Fibroblast of lung (primary cell): ENCODE results near the gene KLRK1. TPM values are rescaled to one million over a fixed set of nuclear protein-coding genes. Genes with fewer than 3 reads are reported as not detected.
"Not testable (repeated sequence)": the region's sequence is repeated elsewhere in the genome, so short reads cannot be mapped to it uniquely, and the experiment has no call there.

Experiments
- DNase-seq, 2 donors: peaks; one replicate each; pipeline versions ENCODE4 v3.0.0 to v3.0.0-alpha.2; 2010; ENCODE audit warnings: low read depth in 2 of 2
- H2AFZ ChIP-seq: 2 replicates; pipeline ENCODE4 v1.5.1; 2012; ENCODE audit warnings: low read length, control low read depth, inconsistent platforms
- H3K27ac ChIP-seq: 2 replicates; pipeline ENCODE4 v1.5.1; 2011; ENCODE audit warnings: low read length, control low read depth; ENCODE audit not compliant: insufficient read depth
- H3K27me3 ChIP-seq: 2 replicates; pipeline ENCODE4 v1.5.1; 2011; ENCODE audit warnings: mild to moderate bottlenecking, low read length; ENCODE audit not compliant: control insufficient read depth, insufficient read depth
- H3K36me3 ChIP-seq: 2 replicates; pipeline ENCODE4 v1.5.1; 2011; ENCODE audit warnings: low read length; ENCODE audit not compliant: control insufficient read depth, insufficient read depth
- H3K4me1 ChIP-seq: 2 replicates; pipeline ENCODE4 v1.5.1; 2011; ENCODE audit warnings: low read length; ENCODE audit not compliant: control insufficient read depth, insufficient read depth; ENCODE audit errors: extremely low read depth
- H3K4me2 ChIP-seq: 2 replicates; pipeline ENCODE4 v1.5.1; 2011; ENCODE audit warnings: low read length, control low read depth; ENCODE audit not compliant: insufficient read depth; ENCODE audit errors: extremely low read depth
- H3K4me3 ChIP-seq, 4 experiments: fragments of 200-600 bp in 1 of 4; sonication (generic) in 1 of 4; replicated peaks in 1 of 4; 2 replicates each; pipeline ENCODE4 v1.5.1; 2011 to 2016; ENCODE audit warnings: low read length in 4 of 4, low read depth in 3 of 4, mild to moderate bottlenecking in 3 of 4, control low read depth in 2 of 4, inconsistent platforms in 1 of 4, mixed read lengths in 1 of 4; ENCODE audit not compliant: insufficient read depth in 1 of 4; ENCODE audit errors: control extremely low read depth in 1 of 4
- H3K79me2 ChIP-seq: 2 replicates; pipeline ENCODE4 v1.5.1; 2012; ENCODE audit warnings: mild to moderate bottlenecking, low read length, inconsistent platforms; ENCODE audit not compliant: control insufficient read depth, insufficient read depth
- H3K9ac ChIP-seq: 2 replicates; pipeline ENCODE4 v1.5.1; 2011; ENCODE audit warnings: mild to moderate bottlenecking, low read length, control low read depth; ENCODE audit not compliant: insufficient read depth
- H3K9me3 ChIP-seq: 2 replicates; pipeline ENCODE4 v1.5.1; 2012; ENCODE audit warnings: low read depth, low read length; ENCODE audit not compliant: control insufficient read depth, insufficient read depth
- H4K20me1 ChIP-seq: 2 replicates; pipeline ENCODE4 v1.5.1; 2011; ENCODE audit warnings: low read length; ENCODE audit not compliant: control insufficient read depth, insufficient read depth; ENCODE audit errors: extremely low read depth
- EZH2 ChIP-seq: IDR thresholded peaks from 2 replicates; pipeline ENCODE4 v1.5.1; 2012; ENCODE audit warnings: low read length, control low read depth, mild to moderate bottlenecking; ENCODE audit errors: missing control alignments
- polyA plus RNA-seq, 2 donors: library from polyadenylated mRNA; depleted of rRNA in 1 of 2; stranded (reverse) in 1 of 2; unstranded in 1 of 2; fragments of >200 nt; gene quantifications; 2 replicates each; pipeline ENCODE4 v1.2.1, GENCODE V29; 2011 to 2012; ENCODE audit warnings: missing spikeins in 1 of 2
- total RNA-seq: library from RNA; depleted of rRNA; stranded (reverse); fragments of >200 nt; gene quantifications from 2 replicates; pipeline ENCODE4 v1.2.1, GENCODE V29; 2014
- TF ChIP-seq, protein P1 (sequence below), 2 donors: IDR thresholded peaks in 1 of 2; conservative IDR thresholded peaks in 1 of 2; 1 replicate in 1 of 2; 2 replicates in 1 of 2; pipeline ENCODE4 v1.5.1; 2011 to 2012; ENCODE audit warnings: low read length in 2 of 2, control low read depth in 1 of 2, inconsistent platforms in 1 of 2, low read depth in 1 of 2, mild to moderate bottlenecking in 1 of 2

KLRK1 gene
- total and polyA plus RNA-seq, 2 donors (not counting 1 experiment from before 2014, with no cell fraction given): not detected

DNA sequence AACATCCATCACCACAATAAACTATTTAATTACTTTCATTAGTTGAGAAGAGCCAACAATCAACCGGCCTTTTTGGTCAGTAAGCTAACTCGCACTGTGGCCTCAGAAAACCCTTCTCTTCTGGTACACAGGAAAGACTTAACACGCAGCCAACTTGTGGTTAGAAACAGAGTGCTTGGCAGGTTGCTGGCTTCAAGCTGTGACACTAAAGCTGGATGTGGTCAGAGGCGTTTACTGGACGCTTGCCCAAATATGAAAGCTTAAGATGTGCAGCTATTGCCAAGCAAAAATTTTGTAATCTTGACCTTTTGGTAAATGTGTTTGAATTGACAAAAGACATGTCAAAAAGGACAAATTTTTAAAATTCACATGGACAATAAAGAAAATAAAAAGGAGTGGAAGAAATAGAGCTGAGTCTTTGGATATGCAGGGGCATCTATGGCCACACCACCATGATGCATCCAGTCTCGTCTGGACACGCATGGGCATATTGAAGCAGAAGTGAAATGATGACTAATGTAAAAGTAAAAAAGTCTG is 2.6 kb upstream of the KLRK1 start:
- no peak overlapping the region for H2AFZ ChIP-seq
- H3K9ac ChIP-seq: no peak overlapping the region
- peak; percentile 91 to 99 for DNase-seq
- H3K4me3 ChIP-seq: no peak overlapping the region
- H3K4me1 ChIP-seq: no peaks in the 10 kb centered on the region
- H3K9me3 ChIP-seq: no peaks in the 10 kb centered on the region
- TF ChIP-seq EZH2: no peak
- TF ChIP-seq, protein P1, sequence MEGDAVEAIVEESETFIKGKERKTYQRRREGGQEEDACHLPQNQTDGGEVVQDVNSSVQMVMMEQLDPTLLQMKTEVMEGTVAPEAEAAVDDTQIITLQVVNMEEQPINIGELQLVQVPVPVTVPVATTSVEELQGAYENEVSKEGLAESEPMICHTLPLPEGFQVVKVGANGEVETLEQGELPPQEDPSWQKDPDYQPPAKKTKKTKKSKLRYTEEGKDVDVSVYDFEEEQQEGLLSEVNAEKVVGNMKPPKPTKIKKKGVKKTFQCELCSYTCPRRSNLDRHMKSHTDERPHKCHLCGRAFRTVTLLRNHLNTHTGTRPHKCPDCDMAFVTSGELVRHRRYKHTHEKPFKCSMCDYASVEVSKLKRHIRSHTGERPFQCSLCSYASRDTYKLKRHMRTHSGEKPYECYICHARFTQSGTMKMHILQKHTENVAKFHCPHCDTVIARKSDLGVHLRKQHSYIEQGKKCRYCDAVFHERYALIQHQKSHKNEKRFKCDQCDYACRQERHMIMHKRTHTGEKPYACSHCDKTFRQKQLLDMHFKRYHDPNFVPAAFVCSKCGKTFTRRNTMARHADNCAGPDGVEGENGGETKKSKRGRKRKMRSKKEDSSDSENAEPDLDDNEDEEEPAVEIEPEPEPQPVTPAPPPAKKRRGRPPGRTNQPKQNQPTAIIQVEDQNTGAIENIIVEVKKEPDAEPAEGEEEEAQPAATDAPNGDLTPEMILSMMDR (conservative IDR thresholded peaks at IDR 0.05 in 1 of 2, IDR thresholded peaks at IDR 0.05 in 1 of 2; ENCODE audit: low read depth in 1 of 2, low read length in 2 of 2): no peak
- no peak overlapping the region for H3K4me2 ChIP-seq
- no peaks in the 10 kb centered on the region for H3K79me2 ChIP-seq
- H3K27me3 ChIP-seq: no peaks in the 10 kb centered on the region
- no peaks in the 10 kb centered on the region for H4K20me1 ChIP-seq
- H3K27ac ChIP-seq: no peak overlapping the region
- no peaks in the 10 kb centered on the region for H3K36me3 ChIP-seq

DNA sequence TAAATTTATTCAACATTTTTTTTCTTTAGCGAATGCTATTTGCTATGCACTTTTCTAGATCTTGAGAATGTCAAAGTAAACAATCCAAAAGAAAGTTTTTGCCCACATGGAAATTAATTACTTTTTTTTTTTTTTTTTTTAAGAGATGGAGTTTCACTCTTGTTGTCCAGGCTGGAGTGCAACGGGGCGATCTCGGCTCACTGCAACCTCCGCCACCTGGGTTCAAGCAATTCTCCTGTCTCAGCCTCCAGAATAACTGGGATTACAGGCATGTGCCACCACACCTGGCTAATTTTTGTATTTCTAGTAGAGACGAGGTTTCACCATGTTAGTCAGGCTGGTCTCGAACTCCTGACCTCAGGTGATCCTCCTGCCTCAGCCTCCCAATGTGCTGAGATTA is 1.1 kb upstream of the KLRK1 start:
- H3K27me3 ChIP-seq, DNase-seq, H3K4me1 ChIP-seq, H3K9me3 ChIP-seq, H3K36me3 ChIP-seq, H2AFZ ChIP-seq, H4K20me1 ChIP-seq, H3K4me2 ChIP-seq, H3K4me3 ChIP-seq, H3K9ac ChIP-seq, H3K79me2 ChIP-seq, H3K27ac ChIP-seq: not testable (repeated sequence)

DNA sequence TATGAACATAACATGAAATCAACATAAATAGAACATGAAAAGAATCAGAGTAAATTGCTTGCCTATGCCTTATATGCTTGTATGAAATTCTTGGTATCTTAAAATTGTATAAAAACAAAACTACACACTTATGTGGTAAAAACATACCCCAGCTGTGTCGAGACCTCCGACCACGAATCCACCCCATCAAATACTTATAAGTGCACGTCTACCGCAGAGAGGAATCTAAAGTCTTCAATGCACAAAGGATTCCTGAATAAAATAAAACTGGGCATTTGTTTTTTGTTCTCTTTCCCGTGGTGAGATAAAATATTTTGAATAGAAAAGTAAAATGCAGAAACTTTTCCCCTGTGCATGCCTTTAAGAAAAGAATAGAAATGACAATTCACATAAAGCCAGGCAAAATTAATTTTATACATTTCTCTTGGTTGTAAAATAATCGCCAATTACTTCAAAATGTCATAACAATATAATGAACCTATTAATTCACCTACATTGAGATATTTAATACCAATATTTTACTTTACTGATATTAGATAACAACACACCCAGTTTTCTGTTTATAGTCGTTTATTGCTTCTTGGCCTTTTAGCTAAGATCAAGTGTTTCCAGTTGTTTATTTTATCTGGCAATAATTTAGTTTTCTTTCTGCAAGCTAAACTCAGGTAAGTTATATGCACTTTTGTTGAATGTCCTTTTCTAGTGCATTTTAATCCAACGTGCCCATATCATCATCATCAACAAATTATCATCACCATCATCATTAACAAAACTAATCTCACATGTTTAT is 1.0 kb downstream of the KLRK1 start:
- no peak for DNase-seq
- Histone ChIP-seq H3K4me2 (no peak overlapping the region), H3K36me3 (no peaks in the 10 kb centered on the region), H3K27ac (no peak overlapping the region), H4K20me1 (no peaks in the 10 kb centered on the region), H3K27me3 (no peaks in the 10 kb centered on the region), H3K9ac (no peak overlapping the region), H3K9me3 (no peaks in the 10 kb centered on the region), H3K79me2 (no peaks in the 10 kb centered on the region), H3K4me3 (no peak overlapping the region), H3K4me1 (no peaks in the 10 kb centered on the region), H2AFZ (no peak overlapping the region)
- TF ChIP-seq, protein P1 (conservative IDR thresholded peaks at IDR 0.05 in 1 of 2, IDR thresholded peaks at IDR 0.05 in 1 of 2; ENCODE audit: low read depth in 1 of 2, low read length in 2 of 2): no peak
- TF ChIP-seq EZH2: no peak

DNA sequence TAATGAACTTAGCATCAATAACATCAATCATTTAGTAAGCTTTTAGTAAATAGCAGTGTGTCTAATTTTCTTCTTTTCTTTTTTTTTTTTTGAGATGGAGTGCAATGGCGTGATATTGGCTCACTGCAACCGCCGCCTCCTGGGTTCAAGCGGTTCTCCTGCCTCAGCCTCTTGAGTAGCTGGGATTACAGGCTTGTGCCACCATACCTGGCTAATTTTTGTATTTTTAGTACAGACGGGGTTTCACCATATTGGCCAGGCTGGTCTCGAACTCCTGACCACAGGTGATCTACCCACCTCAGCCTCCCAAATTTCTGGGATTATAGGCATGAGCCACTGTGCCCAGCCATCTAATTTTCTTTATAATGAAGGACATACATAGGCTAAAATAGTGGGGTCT is 2.3 kb downstream of the KLRK1 start:
- not testable (repeated sequence) for H3K9me3 ChIP-seq, H3K79me2 ChIP-seq, H3K36me3 ChIP-seq, DNase-seq, H3K4me3 ChIP-seq, H3K4me2 ChIP-seq, H3K27ac ChIP-seq, H4K20me1 ChIP-seq, H2AFZ ChIP-seq, H3K9ac ChIP-seq, H3K27me3 ChIP-seq, H3K4me1 ChIP-seq
